GM04504 (cell line): Measurements from ENCODE around the gene RSAD2.
"Not testable (repeated sequence)": the region's sequence is repeated elsewhere in the genome, so short reads cannot be mapped to it uniquely, and the experiment has no call there.

Source experiments
- DNase-seq: peaks from one replicate; pipeline ENCODE4 v3.0.0-alpha.2; 2012; ENCODE audit warnings: low read depth

The RSAD2 gene

GRCh38 chr2:6864231-6864754 is 13.3 kb upstream of the RSAD2 start:
- no peak for DNase-seq

DNA sequence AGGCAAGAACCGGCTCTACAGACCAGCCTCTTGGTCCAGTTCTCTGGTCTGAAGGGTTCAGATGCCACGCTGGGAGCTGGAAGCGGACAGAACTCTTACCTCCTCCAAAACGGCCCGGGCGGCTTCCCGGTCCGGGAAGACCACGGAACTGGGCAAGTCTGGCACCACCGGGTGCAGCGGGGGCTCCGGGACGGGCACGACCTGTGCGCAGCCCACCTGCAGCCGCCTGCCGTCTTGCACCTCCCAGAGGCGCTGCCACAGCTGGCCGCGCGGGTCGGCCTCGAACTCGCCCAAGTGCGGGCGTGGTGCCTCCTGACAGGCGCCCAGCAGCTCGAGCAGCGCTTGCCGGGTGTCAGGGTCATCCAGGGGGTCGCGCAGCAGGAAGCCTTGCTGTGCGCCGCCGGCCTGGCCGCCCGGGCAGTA is 12.6 kb upstream of the RSAD2 start:
- no peak for DNase-seq

- DNase-seq, result peak; percentile 1
Observed at GRCh38 chr2:6865346-6866274, 12.0 kb upstream of the RSAD2 start, which contains the start of gene CMPK2. Gene CMPK2, minus strand, starts transcription at chr2:6865907. Its CDS starts 211 bp downstream, at chr2:6865696.

- DNase-seq, result no peak
Observed at GRCh38 chr2:6866275-6866671, 11.3 kb upstream of the RSAD2 start.

- no peak for DNase-seq
Observed at GRCh38 chr2:6866982-6867381, 10.6 kb upstream of the RSAD2 start.

DNA sequence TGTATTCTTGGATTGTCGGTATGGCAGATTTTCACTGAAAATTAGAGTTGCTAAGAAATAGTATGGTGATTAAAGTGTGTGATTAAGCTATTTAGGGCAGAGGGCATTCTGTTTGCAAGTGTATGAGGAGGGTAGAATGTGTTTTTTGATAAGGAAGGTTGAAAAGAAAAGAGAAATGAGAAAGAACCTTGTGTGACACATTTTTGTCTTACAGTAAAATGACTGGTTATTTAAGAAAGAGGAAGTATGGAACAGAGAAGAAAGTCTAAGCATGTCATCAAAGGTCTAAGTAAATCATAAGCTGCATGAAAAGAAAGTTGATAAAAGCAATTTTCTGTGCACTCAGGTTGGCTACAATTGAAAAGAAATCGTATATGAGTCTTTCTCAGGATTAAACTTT is 5.2 kb upstream of the RSAD2 start:
- DNase-seq, result no peak

DNA sequence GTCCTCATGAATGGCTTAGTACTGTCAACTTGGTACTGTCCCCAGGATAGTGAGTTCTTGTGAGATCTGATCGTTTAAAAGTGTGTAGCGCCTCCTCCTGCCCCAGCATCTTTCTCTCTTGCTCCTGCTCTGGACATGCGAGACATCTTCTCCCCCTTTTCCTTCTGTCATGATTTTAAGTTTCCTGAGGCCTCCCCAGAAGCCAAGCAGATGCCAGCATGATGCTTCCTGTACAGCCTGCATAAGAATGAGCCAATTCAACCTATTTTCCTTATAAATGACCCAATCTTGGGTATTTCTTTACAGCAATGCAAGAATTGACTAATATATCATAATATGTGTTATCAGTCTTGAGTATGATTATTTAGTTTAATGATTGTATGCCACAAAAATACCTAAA is 3.5 kb upstream of the RSAD2 start:
- no peak for DNase-seq

DNA sequence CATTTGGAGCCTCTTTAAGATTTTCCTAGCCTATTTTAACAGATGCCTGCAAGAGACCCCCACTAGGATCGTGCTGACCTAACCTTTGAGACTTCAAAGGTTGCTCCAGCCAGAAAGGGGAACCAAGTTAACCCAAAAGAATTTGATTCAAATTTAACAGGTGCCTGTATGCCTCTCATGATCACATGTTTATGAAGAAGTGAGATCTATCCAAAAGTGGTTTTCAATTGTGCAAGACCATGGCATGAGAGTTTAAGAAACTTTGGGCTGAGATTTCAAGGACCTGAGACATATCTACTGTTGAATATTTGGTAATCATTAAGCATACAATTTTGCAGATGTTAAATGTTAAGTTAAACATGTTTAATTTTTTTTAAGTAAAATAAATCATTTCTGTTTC is 1.3 kb upstream of the RSAD2 start:
- no peak for DNase-seq

- no peak for DNase-seq
Observed at GRCh38 chr2:6878549-6878948, 972 bp downstream of the RSAD2 start.

DNA sequence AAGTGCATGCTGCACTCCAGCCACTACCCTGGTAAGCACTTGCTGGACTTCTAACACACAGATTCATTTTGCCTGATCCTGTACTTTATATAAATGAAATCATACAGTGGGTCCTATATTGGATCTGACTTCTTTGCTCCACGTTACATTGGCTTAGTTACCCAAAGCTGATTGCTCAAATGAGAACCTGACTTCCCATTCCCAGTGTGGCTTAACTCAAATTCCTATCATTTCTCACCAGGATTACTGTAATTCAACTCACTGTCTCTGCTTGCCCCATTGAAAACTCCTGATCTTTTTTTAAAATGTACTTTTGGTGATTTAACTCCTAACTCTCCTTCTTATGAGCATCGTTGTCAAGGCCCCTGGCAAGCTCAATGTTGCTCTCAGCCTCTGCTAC is 1.4 kb downstream of the RSAD2 start:
- DNase-seq, result no peak

DNA sequence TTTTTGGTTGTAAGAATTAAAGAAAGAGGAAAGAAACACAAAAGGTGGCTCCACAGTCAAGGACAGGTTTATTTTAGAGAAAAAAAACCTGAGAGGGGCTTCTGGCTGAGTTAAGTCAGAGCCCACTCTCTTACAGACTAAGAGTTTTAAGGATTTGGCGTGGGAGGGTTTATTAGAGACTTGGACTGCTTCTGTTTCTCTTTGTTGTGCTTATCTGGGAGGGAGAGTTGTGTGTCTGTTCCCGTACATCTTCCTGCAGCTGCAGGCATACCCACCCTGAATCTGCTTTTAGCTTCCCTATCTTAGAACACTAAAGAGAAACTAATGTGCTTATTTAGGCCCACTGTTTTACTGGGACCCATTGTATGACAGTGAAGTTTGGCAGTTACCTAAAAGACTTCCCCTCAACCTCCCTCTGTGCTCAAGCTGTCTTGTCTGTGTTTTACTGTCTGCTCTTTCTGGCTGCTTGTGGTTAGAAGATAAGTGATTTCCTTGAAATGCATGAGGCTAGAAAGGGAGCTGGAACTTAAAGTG is 2.7 kb downstream of the RSAD2 start:
- no peak for DNase-seq

DNA sequence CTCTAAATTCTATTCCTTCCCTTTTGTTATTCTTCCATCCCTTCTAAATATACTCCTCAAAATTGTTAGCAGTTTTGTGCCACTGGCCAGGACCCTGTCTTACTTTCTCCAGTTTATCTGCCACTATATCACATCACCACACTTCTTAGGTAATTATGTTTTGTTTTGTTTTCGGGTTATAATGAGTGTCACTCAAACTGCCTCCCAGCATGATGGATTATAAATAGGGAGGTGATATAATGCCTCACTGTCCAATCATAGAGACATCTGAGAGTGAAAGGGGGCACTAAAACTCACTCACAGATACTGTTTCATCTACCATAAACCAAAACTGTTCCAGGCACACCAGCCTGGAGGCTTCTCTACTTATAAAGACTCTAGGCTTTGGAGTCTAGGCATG is 3.5 kb downstream of the RSAD2 start:
- DNase-seq, result no peak

DNA sequence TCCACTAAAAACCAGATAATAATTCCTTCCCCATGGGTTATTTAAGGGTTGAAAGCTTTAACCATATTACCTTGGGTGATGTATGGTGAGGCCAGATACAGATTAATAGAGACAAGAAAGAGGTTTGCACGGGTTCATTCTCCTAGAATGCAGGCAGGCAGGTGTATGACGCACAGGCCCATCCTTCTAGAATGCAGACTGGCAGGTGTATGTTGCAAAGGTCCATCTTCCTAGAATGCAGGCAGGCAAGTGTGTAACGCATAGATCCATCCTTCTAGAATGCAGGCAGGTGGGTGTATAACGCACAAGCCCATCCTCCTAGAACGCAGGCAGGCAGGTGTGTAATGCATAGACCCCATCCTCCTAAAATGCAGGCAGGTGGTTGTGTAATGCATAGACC is 3.9 kb downstream of the RSAD2 start:
- no peak for DNase-seq

DNA sequence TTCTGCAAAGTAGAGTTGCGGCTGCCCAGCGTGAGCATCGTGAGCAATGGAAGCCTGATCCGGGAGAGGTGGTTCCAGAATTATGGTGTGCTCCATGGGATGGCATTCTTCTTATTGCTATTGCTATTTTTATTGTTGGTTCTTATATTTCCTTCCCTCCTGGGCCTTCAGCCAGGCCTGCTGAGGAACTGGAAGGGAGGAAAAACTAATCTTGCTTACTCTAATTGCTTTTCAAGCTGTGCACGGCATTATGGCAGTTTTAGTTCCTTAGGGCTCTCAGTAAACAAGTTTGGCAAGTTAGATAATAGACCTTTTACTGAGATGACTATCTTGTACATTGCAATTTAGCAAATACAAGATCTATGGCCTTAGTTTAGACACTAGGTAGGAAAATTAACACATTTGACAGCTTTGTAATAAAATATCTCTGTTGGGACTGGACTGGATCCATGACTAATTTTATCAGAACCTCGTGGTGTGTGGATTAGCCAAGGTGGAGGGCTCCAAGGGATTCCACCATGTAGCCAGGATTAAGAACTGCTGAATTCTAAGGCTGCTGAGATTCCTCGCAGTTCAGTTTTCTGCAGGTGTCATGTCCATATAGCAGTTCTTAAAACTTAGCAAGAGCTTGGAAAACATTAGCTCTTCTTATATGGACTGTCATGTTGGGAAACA is 6.0 kb downstream of the RSAD2 start:
- no peak for DNase-seq

DNA sequence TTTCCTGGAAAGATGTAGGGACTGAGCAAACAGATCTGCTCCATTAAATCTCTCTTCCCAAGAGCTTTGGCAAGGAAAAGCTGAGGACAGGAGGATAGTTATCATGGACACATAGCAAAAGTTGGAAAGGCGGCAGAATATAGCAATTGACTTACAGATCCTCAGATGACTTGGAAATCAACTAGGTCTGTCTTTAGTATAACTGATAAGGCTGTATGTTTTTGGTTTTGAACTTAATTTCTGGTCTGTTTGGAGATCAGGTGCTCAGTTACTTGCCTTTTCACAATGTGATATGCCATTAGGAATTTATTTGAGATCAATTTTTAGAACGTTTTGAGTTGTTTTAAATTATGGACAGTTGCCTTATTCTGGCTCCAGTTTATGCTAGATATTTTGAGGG is 8.0 kb downstream of the RSAD2 start:
- no peak for DNase-seq

- no peak for DNase-seq
Observed at GRCh38 chr2:6885968-6886367, 8.4 kb downstream of the RSAD2 start.

GRCh38 chr2:6887751-6888192 is 10.2 kb downstream of the RSAD2 start:
- DNase-seq, result no peak

- no peak for DNase-seq
Observed at GRCh38 chr2:6888724-6889123, 11.1 kb downstream of the RSAD2 start.

GRCh38 chr2:6893876-6894482 is 16.4 kb downstream of the RSAD2 start:
- no peak for DNase-seq

GRCh38 chr2:6896930-6897759 is 19.6 kb downstream of the RSAD2 start:
- peak; percentile 12 for DNase-seq

- not testable (repeated sequence) for DNase-seq
Observed at GRCh38 chr2:6902581-6902980, 25.0 kb downstream of the RSAD2 start.
